ENCODE measurements around the gene TMEM94.

The TMEM94 gene

DNA sequence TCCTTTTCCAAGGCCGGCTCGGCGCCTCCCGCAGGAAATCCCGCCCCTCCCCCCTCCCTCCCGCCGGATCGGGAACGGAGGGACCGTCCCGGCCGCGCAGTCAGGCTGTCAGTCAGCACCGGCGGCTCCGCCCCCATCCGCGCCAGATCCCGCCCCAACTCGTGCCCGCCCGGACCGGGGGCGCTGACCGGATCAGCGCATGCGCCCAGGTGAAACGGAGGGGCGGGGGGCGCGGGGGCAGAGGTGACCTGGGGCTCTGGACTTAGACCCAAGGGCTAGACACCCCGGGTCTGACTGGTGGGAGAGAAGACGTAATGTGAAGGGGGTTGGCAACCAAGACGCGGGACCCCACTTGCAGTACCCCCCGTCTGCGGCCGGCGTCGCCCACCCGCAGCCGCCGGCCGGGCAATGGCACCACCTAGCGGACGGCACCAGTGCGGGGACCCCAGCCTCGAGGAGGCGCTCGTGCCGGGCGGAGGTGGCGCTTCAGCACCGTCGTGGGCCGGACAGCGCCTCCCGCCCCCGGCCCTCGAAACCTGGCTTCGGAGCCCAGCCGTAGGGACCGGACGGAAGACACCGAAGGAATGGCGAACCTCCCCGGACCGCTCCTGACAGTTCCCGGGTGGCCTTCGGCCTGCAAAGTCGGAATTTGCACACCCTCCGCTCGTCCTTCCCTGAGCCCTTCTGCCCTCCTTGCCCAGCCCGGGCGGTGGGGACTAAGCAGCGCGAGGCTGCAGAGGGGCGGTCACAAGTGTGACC, 59.2 kb downstream of the TMEM94 start, which contains the start of gene CASKIN2 (continued):
- TF ChIP-seq, protein P1, sequence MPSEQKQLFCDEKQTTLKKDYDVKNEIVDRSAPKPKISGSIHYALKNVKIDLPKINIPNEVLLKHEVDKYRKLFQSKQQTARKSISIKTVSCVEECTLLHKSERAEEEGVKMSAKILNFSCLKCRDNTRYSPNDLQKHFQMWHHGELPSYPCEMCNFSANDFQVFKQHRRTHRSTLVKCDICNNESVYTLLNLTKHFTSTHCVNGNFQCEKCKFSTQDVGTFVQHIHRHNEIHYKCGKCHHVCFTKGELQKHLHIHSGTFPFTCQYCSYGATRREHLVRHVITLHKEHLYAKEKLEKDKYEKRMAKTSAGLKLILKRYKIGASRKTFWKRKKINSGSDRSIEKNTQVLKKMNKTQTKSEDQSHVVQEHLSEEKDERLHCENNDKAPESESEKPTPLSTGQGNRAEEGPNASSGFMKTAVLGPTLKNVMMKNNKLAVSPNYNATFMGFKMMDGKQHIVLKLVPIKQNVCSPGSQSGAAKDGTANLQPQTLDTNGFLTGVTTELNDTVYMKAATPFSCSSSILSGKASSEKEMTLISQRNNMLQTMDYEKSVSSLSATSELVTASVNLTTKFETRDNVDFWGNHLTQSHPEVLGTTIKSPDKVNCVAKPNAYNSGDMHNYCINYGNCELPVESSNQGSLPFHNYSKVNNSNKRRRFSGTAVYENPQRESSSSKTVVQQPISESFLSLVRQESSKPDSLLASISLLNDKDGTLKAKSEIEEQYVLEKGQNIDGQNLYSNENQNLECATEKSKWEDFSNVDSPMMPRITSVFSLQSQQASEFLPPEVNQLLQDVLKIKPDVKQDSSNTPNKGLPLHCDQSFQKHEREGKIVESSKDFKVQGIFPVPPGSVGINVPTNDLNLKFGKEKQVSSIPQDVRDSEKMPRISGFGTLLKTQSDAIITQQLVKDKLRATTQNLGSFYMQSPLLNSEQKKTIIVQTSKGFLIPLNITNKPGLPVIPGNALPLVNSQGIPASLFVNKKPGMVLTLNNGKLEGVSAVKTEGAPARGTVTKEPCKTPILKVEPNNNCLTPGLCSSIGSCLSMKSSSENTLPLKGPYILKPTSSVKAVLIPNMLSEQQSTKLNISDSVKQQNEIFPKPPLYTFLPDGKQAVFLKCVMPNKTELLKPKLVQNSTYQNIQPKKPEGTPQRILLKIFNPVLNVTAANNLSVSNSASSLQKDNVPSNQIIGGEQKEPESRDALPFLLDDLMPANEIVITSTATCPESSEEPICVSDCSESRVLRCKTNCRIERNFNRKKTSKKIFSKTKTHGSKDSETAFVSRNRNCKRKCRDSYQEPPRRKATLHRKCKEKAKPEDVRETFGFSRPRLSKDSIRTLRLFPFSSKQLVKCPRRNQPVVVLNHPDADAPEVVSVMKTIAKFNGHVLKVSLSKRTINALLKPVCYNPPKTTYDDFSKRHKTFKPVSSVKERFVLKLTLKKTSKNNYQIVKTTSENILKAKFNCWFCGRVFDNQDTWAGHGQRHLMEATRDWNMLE (tag by site-specific recombination; conservative IDR thresholded peaks at IDR 0.05; ENCODE audit: low read depth) = no peak
- TF ChIP-seq ZNF610 (tag by site-specific recombination; IDR thresholded peaks at IDR 0.05; ENCODE audit: borderline replicate concordance) = peak; percentile 16
- no peak for TF ChIP-seq FEZF1 (tag by site-specific recombination; IDR thresholded peaks at IDR 0.05)
- TF ChIP-seq, protein P2, sequence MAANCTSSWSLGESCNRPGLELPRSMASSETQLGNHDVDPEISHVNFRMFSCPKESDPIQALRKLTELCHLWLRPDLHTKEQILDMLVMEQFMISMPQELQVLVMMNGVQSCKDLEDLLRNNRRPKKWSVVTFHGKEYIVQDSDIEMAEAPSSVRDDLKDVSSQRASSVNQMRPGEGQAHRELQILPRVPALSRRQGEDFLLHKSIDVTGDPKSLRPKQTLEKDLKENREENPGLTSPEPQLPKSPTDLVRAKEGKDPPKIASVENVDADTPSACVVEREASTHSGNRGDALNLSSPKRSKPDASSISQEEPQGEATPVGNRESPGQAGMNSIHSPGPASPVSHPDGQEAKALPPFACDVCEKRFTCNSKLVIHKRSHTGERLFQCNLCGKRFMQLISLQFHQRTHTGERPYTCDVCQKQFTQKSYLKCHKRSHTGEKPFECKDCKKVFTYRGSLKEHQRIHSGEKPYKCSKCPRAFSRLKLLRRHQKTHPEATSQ (tag by site-specific recombination; IDR thresholded peaks at IDR 0.05) = peak; percentile 43; the same call in 1 of the 2 replicates
- peak; percentile 31; the same call in 1 of the 2 replicates for TF ChIP-seq WT1 (tag by site-specific recombination; IDR thresholded peaks at IDR 0.05)
- peak; percentile 68; the same call in 1 of the 2 replicates for TF ChIP-seq BCL11A (tag by site-specific recombination; IDR thresholded peaks at IDR 0.05; ENCODE audit: low read depth)
- TF ChIP-seq, protein P3, sequence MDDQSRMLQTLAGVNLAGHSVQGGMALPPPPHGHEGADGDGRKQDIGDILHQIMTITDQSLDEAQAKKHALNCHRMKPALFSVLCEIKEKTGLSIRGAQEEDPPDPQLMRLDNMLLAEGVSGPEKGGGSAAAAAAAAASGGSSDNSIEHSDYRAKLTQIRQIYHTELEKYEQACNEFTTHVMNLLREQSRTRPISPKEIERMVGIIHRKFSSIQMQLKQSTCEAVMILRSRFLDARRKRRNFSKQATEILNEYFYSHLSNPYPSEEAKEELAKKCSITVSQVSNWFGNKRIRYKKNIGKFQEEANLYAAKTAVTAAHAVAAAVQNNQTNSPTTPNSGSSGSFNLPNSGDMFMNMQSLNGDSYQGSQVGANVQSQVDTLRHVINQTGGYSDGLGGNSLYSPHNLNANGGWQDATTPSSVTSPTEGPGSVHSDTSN (CRISPR knock-in tag; IDR thresholded peaks at IDR 0.05) = peak; percentile 95
- TF ChIP-seq ZNF624 (tag by site-specific recombination; IDR thresholded peaks at IDR 0.05) = no peak
- no peak for TF ChIP-seq ZNF747 (tag by site-specific recombination; IDR thresholded peaks at IDR 0.05)
- TF ChIP-seq ZNF266 (tag by site-specific recombination; IDR thresholded peaks at IDR 0.05; ENCODE audit: low read depth) = no peak
- no peak for TF ChIP-seq ZNF404 (tag by site-specific recombination; IDR thresholded peaks at IDR 0.05)
- TF ChIP-seq, protein P4, sequence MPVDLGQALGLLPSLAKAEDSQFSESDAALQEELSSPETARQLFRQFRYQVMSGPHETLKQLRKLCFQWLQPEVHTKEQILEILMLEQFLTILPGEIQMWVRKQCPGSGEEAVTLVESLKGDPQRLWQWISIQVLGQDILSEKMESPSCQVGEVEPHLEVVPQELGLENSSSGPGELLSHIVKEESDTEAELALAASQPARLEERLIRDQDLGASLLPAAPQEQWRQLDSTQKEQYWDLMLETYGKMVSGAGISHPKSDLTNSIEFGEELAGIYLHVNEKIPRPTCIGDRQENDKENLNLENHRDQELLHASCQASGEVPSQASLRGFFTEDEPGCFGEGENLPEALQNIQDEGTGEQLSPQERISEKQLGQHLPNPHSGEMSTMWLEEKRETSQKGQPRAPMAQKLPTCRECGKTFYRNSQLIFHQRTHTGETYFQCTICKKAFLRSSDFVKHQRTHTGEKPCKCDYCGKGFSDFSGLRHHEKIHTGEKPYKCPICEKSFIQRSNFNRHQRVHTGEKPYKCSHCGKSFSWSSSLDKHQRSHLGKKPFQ (tag by site-specific recombination; IDR thresholded peaks at IDR 0.05) = no peak
- TF ChIP-seq ZNF514 (tag by site-specific recombination; IDR thresholded peaks at IDR 0.05) = no peak
- TF ChIP-seq KLF10 (tag by site-specific recombination; IDR thresholded peaks at IDR 0.05) = no peak
- TF ChIP-seq, protein P5, sequence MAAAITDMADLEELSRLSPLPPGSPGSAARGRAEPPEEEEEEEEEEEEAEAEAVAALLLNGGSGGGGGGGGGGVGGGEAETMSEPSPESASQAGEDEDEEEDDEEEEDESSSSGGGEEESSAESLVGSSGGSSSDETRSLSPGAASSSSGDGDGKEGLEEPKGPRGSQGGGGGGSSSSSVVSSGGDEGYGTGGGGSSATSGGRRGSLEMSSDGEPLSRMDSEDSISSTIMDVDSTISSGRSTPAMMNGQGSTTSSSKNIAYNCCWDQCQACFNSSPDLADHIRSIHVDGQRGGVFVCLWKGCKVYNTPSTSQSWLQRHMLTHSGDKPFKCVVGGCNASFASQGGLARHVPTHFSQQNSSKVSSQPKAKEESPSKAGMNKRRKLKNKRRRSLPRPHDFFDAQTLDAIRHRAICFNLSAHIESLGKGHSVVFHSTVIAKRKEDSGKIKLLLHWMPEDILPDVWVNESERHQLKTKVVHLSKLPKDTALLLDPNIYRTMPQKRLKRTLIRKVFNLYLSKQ (tag by site-specific recombination; IDR thresholded peaks at IDR 0.05; ENCODE audit: borderline replicate concordance) = no peak
- no peak for TF ChIP-seq ZNF140 (tag by site-specific recombination; IDR thresholded peaks at IDR 0.05)
- peak; percentile 85 for TF ChIP-seq ZNF335 (tag by site-specific recombination; conservative IDR thresholded peaks at IDR 0.05)
- TF ChIP-seq ZNF426 (tag by site-specific recombination; IDR thresholded peaks at IDR 0.05) = no peak
- TF ChIP-seq, protein P6, sequence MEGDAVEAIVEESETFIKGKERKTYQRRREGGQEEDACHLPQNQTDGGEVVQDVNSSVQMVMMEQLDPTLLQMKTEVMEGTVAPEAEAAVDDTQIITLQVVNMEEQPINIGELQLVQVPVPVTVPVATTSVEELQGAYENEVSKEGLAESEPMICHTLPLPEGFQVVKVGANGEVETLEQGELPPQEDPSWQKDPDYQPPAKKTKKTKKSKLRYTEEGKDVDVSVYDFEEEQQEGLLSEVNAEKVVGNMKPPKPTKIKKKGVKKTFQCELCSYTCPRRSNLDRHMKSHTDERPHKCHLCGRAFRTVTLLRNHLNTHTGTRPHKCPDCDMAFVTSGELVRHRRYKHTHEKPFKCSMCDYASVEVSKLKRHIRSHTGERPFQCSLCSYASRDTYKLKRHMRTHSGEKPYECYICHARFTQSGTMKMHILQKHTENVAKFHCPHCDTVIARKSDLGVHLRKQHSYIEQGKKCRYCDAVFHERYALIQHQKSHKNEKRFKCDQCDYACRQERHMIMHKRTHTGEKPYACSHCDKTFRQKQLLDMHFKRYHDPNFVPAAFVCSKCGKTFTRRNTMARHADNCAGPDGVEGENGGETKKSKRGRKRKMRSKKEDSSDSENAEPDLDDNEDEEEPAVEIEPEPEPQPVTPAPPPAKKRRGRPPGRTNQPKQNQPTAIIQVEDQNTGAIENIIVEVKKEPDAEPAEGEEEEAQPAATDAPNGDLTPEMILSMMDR (tag by site-specific recombination; IDR thresholded peaks at IDR 0.05) = peak; percentile 100
- TF ChIP-seq ZNF112 (tag by site-specific recombination; IDR thresholded peaks at IDR 0.05) = no peak
- TF ChIP-seq ZNF830 (tag by site-specific recombination; IDR thresholded peaks at IDR 0.05; ENCODE audit: low read depth) = no peak
- no peak for TF ChIP-seq ZNF76 (tag by site-specific recombination; IDR thresholded peaks at IDR 0.05; ENCODE audit: borderline replicate concordance, low read depth)
- TF ChIP-seq, protein P7, sequence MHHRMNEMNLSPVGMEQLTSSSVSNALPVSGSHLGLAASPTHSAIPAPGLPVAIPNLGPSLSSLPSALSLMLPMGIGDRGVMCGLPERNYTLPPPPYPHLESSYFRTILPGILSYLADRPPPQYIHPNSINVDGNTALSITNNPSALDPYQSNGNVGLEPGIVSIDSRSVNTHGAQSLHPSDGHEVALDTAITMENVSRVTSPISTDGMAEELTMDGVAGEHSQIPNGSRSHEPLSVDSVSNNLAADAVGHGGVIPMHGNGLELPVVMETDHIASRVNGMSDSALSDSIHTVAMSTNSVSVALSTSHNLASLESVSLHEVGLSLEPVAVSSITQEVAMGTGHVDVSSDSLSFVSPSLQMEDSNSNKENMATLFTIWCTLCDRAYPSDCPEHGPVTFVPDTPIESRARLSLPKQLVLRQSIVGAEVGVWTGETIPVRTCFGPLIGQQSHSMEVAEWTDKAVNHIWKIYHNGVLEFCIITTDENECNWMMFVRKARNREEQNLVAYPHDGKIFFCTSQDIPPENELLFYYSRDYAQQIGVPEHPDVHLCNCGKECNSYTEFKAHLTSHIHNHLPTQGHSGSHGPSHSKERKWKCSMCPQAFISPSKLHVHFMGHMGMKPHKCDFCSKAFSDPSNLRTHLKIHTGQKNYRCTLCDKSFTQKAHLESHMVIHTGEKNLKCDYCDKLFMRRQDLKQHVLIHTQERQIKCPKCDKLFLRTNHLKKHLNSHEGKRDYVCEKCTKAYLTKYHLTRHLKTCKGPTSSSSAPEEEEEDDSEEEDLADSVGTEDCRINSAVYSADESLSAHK (tag by site-specific recombination; IDR thresholded peaks at IDR 0.05) = 0 out of 2 replicates have a peak, but pooled peaks have one; percentile 7
- peak; percentile 28; the same call in 1 of the 2 replicates for TF ChIP-seq ZNF10 (tag by site-specific recombination; IDR thresholded peaks at IDR 0.05)
